ENCODE results near the gene ZDHHC14.

Gene ZDHHC14

GRCh38 chr6:157469378-157469777 is 88.4 kb downstream of the ZDHHC14 start:
- no peak for DNase-seq

GRCh38 chr6:157471077-157471686 is 90.2 kb downstream of the ZDHHC14 start:
- DNase-seq = no peak

- no peak for DNase-seq
These were observed 91.1 kb downstream of the ZDHHC14 start for GRCh38 chr6:157471895-157472686.

DNA sequence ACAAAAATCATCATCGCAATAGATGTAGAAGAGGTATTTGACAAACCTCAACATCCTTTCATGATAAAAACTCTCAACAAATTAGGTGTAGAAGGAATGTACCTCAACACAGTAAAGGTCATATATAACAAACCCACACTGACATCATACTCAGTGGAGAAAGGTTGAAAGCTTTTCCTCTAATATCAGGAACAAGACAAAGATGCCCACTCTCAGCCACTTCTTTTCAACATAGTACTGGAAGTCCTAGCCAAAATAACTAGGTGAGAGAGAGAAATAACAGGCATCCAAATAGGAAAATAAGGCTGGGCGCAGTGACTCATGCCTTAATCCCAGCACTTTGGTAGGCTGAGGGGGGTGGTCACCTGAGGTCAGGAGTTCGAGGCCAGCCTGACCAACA is 95.8 kb downstream of the ZDHHC14 start:
- no peak for DNase-seq

GRCh38 chr6:157478926-157479325 is 97.9 kb downstream of the ZDHHC14 start:
- DNase-seq = no peak

- no peak for DNase-seq
These were observed 98.7 kb downstream of the ZDHHC14 start for GRCh38 chr6:157479464-157480303.

- DNase-seq = no peak
These were observed 100.3 kb downstream of the ZDHHC14 start for GRCh38 chr6:157481189-157481864.

DNA sequence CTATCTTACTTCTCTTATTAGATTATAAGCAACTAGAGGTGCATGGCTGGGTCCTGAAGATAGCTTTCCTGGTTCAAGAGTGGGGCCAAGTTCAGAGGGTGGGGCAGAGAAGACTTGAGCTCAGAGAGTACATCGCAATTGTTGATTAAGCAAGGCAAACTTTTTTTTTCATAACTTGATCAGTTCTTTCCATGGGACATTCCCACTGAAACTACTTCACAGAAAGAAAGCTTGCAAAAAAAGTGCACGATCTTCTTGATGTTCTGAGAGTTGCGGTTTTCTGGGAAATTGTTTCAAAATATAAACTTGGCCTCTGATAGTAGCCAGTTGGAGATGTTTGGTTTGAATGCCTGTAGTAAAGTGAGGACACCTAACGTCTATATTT is 100.9 kb downstream of the ZDHHC14 start:
- no peak for DNase-seq

- DNase-seq = no peak
These were observed 102.8 kb downstream of the ZDHHC14 start for GRCh38 chr6:157483770-157484169.

DNA sequence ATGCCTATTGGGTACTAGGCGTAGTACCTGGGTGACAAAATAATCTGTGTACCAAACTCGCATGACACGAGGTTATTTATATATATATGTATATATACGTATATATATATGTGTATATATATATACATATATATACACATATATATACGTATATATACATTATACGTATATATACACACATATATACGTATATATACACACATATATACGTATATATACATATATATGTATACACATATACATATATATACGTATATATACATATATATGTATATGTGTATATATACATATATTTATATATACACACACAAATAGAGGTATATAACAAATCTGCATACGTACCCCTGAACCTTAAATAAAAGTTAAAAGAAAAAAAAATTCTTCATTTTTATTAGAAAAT is 103.2 kb downstream of the ZDHHC14 start:
- DNase-seq = no peak

- DNase-seq = no peak
These were observed 105.6 kb downstream of the ZDHHC14 start for GRCh38 chr6:157486572-157486971.

GRCh38 chr6:157487110-157487773 is 106.3 kb downstream of the ZDHHC14 start:
- no peak for DNase-seq

GRCh38 chr6:157488058-157488457 is 107.1 kb downstream of the ZDHHC14 start:
- no peak for DNase-seq

GRCh38 chr6:157488716-157489118 is 107.7 kb downstream of the ZDHHC14 start:
- no peak for DNase-seq

DNA sequence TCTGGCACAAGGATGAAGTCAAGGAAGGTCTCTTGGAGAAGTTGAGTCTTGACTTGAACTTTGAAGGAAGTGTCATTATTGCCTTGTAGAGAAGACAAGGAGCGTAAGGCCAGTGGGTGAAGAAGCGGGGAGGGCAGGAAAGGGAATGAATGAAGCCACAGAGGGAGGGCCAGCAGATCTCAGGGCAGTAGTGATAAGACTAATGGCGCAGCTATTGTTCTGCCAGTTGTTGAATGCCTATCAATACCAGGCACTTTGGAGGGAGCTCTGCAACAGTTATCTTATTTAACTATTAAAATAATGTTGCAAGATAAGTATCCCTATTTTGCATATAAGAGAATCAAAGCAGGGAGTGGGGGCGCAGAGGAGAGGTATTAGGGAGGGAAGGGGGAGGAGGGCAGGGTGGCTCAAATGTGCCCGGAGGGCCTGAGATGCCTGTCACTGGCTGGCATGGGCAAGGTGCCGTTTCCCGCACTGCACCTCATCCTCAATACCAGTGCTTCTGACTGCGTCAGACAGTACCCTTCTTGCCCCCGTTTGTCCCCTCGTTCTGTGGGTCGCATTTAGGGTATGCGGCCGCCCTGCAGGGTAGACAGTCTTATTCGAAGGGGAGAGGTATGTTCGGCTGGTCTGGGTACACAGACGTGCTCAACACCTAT is 109.8 kb downstream of the ZDHHC14 start:
- no peak for DNase-seq

- DNase-seq = no peak
These were observed 110.7 kb downstream of the ZDHHC14 start for GRCh38 chr6:157491571-157492232.

DNA sequence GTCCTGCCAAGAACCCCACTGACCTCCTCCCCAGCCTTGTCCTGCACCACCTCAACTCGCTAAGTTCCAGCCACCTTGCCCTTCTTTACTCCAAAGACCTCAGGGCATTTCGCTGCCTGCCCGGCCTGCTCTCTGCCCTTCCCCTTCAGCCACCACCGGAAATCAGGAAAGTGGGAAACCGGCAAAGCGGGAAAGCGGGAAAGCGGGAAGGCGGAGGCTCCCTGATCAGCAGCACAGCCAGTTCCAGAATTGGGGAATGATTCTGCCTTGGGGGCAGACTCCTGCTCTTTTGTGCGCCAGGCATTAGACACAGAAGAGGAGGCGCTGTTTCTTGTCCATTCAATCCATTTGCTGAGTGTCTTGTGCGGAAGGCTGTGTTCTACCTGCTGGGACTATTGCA is 111.3 kb downstream of the ZDHHC14 start:
- DNase-seq = no peak

GRCh38 chr6:157492741-157493140 is 111.8 kb downstream of the ZDHHC14 start:
- DNase-seq = no peak

- DNase-seq = no peak
These were observed 112.2 kb downstream of the ZDHHC14 start for GRCh38 chr6:157493173-157493572.

- DNase-seq = no peak
These were observed 112.6 kb downstream of the ZDHHC14 start for GRCh38 chr6:157493576-157493975.

GRCh38 chr6:157494132-157494710 is 113.2 kb downstream of the ZDHHC14 start:
- DNase-seq = no peak

Data from activated gamma-delta T cell (primary cell).